ENCODE results near the gene WDR20.
A peak's percentile ranks its signal among the peaks of the same experiment; 100 is the strongest.
"Not testable (repeated sequence)": the region's sequence is repeated elsewhere in the genome, so short reads cannot be mapped to it uniquely, and the experiment has no call there.

Gene WDR20, protein sequence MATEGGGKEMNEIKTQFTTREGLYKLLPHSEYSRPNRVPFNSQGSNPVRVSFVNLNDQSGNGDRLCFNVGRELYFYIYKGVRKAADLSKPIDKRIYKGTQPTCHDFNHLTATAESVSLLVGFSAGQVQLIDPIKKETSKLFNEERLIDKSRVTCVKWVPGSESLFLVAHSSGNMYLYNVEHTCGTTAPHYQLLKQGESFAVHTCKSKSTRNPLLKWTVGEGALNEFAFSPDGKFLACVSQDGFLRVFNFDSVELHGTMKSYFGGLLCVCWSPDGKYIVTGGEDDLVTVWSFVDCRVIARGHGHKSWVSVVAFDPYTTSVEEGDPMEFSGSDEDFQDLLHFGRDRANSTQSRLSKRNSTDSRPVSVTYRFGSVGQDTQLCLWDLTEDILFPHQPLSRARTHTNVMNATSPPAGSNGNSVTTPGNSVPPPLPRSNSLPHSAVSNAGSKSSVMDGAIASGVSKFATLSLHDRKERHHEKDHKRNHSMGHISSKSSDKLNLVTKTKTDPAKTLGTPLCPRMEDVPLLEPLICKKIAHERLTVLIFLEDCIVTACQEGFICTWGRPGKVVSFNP

DNA sequence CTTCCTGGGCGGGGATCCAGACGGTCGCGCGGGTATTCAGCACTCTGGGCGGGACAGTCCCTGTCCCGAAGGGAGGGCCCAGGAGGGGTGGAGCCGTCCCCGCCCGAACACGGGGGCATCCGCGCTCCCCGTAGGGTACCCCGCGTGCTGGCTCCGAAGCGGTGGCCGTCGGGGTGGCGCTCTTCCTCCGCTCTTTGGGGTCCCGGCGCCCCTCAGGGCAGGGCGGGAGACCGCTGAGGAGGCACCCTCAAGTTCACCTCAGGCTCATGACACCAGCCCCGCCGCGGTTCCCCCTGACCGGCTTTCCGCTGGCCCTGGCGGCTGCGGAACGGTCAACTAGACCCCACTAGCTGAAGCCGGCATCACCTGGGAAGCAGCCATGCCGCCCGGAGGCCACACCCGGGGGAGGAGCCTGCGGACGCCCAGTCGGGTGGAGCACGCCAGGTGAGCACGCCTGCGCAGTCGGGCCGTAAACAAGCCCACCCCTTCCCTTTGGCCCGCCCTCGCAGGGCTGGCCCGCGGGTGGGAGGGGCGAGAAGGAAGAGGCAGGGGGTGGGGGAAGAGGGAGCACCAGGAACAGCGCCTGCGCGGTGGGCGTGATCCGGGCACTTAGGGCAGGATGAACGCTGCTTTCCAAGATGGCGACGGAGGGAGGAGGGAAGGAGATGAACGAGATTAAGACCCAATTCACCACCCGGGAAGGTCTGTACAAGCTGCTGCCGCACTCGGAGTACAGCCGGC is at the start of gene WDR20:
WDR20 (plus strand) TSS at position 612 of the 741 bp plus-strand sequence; CDS start at position 639, 27 bp downstream.
- DNase-seq = peak; percentile 100

GRCh38 chr14:102090713-102091112 is 49.0 kb upstream of the WDR20 start:
- DNase-seq = no peak

- DNase-seq = no peak
Observed at GRCh38 chr14:102092806-102093205, 46.9 kb upstream of the WDR20 start.

- DNase-seq = no peak
Observed at GRCh38 chr14:102094101-102094500, 45.6 kb upstream of the WDR20 start.

DNA sequence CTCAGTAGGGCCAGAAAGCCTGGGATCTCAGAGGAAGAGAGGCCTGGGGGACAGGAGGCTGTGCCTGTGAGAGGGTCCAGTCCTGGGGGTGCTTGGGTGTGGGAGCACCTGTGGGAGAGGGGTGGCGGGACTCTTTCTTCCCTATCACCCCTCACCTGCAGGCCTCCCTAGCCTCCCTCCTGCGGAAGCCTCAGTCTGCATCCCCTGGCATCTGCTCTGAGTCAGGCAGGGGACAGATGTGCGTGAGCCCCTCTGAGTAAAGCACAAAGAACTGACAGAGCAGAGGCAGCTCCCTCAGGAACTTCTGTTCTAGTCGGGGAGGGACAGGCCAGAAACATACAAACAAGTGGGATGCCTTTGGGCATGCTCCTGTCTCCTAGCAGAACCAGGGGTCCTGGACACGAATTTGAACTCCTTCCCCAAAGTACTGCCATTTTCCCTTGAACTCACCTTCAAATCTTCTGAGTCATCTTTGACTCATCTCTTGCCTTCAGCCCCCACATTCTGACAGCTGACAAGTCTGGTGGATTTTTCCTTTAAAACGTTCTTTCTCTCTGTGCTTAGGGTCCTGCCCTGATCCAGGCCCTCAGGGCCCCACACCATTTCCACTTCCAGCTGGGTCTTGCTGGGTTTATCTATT is 44.3 kb upstream of the WDR20 start:
- DNase-seq = no peak

GRCh38 chr14:102095871-102096568 is 43.7 kb upstream of the WDR20 start:
- no peak for DNase-seq

GRCh38 chr14:102096569-102097188 is 43.0 kb upstream of the WDR20 start:
- DNase-seq = peak; percentile 86

- DNase-seq = no peak
Observed at GRCh38 chr14:102097441-102098135, 42.1 kb upstream of the WDR20 start.

- no peak for DNase-seq
Observed at GRCh38 chr14:102103062-102103695, 36.5 kb upstream of the WDR20 start.

- DNase-seq = no peak
Observed at GRCh38 chr14:102105369-102105768, 34.3 kb upstream of the WDR20 start.

- DNase-seq = not testable (repeated sequence)
Observed at GRCh38 chr14:102109332-102109731, 30.4 kb upstream of the WDR20 start.

DNA sequence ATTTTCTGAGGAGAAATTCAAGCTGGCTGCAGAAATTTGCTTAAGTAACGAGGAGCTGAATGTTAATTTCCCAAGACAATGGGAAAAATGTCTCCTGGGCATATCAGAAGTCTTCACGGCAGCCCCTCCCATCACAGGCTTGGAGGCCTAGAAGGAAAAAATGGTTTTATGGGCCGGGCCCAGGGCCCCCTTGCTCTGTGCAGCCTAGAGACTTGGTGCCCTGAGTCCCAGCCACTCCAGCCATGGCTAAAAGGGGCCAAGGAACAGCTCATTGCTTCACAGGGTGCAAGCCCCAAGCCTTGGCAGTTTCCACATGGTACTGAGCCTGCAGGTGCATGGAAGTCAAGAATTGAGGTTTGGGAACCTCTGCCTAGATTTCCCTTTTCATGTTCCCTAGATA is 28.6 kb upstream of the WDR20 start:
- DNase-seq = no peak

GRCh38 chr14:102116361-102117180 is 23.1 kb upstream of the WDR20 start:
- DNase-seq = no peak

GRCh38 chr14:102117852-102118251 is 21.8 kb upstream of the WDR20 start:
- DNase-seq = no peak

- DNase-seq = no peak
Observed at GRCh38 chr14:102120888-102121287, 18.8 kb upstream of the WDR20 start.

DNA sequence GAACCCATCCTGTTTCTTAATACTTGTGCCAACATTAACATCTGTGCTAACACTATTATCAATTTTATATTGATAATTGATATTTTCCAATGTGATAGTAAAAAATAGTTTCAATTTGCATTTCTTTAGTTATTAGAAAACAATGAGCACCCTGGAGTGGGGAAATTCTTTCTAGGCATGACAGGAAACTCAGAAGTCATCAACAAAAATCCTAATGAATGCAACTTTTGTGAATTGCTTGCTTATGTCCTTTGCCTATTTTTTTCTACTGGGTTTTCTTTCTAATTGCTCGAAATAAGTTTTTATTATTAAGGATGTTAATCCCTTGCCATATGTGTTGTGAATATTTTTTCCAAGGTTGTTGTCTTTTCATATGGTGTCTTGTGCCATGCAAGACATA is 18.1 kb upstream of the WDR20 start:
- DNase-seq = no peak

DNA sequence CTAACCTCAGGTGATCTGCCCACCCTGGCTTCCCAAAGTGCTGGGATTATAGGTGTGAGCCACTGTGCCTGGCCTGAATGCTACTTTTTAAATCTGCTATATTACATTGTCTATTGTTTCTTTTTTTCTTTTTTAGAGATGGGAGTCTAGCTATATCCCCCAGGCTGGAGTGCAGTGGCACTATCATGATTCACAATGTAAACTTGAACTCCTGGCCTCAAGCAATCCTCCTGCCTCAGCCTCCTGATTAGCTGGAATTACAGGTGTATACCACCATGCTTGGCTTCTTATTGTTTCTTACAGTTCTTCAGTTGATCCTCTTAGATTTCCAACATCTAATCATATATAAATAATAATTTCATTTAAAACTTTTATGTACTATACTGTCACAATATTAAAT is 15.3 kb upstream of the WDR20 start:
- DNase-seq = no peak

DNA sequence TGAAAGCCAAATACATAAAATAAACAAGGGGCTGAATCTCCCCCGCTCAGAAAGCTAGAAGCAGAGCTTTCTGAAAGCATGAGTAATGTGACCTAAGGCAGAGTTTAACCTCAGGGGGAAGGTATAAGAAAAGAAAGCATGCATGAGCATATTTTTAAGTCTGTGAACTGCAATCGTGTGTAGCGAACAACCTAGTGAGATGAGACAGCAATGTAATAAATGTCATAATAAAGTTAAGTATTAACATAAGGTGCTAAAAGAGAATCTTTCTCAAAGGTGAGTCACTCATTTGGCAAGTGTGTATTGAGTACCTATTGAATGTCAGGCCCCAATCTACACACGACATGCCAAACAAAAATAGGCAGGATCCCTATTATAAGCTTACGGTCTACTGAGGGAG is 14.2 kb upstream of the WDR20 start:
- no peak for DNase-seq

DNA sequence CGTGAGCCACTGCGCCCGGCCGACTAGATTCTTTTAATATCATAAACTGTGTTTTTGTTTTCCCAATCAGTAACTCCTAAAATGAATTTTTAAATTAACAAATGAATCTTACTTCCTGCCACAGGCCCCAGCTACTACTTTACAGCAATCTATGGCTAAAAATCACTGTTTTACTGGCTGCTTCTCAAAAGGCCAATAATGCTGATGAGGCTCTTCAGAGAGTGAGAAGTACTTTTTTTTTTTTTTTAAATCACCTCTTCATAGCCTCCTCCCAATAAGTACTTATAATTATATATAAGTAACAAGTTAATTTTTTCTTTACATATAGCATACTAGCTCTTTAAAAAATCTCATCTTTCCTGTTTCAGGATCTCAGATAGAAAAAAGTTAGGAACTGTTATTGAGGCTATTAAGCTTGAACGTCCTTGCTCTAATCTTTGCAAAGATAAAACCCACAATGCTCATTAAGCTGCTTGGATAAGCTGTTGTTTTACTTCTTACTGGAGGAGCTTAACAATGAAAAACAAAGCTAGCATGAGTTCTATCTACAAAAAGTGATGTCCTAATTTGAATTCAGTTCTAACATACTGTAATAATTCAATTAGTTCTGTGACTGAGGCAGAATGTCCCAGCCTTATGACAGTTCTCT is 12.8 kb upstream of the WDR20 start:
- DNase-seq = no peak

- no peak for DNase-seq
Observed at GRCh38 chr14:102131741-102132140, 8.0 kb upstream of the WDR20 start.
